ENCODE measurements around the gene ATP5PD.

DNA sequence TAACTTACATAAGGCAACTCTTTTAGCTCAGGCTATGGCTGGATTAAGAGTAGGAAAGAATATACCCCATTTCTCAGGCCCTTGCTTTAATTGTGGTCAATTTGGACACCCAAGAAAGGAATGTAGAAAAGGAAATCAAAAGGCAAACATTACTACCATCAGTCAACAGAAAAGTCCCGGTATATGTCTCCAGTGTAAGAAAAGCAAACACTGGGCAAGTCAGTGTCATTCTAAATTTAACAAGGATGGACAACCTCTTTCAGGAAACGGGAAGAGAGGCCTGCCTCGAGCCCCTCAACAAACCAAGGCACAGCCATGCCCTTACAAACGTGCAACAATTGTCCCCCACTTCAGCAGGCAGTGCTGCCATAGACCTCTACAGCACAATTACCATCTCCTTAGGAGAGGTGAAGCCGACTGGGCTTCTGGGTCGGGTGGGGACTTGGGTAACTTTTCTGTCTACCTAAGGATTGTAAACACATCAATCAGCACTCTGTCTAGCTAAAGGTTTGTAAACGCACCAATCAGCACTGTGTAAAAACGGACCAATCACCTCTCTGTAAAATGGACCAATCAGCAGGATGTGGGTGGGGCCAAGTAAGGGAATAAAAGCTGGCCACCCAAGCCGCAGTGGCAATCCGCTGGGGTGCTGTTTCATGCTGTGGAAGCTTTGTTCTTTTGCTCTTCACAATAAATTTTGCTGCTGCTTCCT is 21.9 kb downstream of the ATP5PD start:
- TF ChIP-seq, protein P1, sequence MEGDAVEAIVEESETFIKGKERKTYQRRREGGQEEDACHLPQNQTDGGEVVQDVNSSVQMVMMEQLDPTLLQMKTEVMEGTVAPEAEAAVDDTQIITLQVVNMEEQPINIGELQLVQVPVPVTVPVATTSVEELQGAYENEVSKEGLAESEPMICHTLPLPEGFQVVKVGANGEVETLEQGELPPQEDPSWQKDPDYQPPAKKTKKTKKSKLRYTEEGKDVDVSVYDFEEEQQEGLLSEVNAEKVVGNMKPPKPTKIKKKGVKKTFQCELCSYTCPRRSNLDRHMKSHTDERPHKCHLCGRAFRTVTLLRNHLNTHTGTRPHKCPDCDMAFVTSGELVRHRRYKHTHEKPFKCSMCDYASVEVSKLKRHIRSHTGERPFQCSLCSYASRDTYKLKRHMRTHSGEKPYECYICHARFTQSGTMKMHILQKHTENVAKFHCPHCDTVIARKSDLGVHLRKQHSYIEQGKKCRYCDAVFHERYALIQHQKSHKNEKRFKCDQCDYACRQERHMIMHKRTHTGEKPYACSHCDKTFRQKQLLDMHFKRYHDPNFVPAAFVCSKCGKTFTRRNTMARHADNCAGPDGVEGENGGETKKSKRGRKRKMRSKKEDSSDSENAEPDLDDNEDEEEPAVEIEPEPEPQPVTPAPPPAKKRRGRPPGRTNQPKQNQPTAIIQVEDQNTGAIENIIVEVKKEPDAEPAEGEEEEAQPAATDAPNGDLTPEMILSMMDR (IDR thresholded peaks at IDR 0.05; ENCODE audit: insufficient read depth, low read length): no peak
- TF ChIP-seq SPI1 (IDR thresholded peaks at IDR 0.05; ENCODE audit: borderline replicate concordance, low read depth) (no peak), GABPA (IDR thresholded peaks at IDR 0.05; ENCODE audit: low read depth) (no peak), POLR2AphosphoS5 (IDR thresholded peaks at IDR 0.05; ENCODE audit: low read depth) (peak; percentile 84; the same call in 1 of the 2 replicates)
- TF ChIP-seq, protein P2, sequence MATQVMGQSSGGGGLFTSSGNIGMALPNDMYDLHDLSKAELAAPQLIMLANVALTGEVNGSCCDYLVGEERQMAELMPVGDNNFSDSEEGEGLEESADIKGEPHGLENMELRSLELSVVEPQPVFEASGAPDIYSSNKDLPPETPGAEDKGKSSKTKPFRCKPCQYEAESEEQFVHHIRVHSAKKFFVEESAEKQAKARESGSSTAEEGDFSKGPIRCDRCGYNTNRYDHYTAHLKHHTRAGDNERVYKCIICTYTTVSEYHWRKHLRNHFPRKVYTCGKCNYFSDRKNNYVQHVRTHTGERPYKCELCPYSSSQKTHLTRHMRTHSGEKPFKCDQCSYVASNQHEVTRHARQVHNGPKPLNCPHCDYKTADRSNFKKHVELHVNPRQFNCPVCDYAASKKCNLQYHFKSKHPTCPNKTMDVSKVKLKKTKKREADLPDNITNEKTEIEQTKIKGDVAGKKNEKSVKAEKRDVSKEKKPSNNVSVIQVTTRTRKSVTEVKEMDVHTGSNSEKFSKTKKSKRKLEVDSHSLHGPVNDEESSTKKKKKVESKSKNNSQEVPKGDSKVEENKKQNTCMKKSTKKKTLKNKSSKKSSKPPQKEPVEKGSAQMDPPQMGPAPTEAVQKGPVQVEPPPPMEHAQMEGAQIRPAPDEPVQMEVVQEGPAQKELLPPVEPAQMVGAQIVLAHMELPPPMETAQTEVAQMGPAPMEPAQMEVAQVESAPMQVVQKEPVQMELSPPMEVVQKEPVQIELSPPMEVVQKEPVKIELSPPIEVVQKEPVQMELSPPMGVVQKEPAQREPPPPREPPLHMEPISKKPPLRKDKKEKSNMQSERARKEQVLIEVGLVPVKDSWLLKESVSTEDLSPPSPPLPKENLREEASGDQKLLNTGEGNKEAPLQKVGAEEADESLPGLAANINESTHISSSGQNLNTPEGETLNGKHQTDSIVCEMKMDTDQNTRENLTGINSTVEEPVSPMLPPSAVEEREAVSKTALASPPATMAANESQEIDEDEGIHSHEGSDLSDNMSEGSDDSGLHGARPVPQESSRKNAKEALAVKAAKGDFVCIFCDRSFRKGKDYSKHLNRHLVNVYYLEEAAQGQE (IDR thresholded peaks at IDR 0.05; ENCODE audit: insufficient replicate concordance, low read depth): no peak

Measured in HL-60 (cell line).